ENCODE data around the gene B3GALNT2. TPM values are rescaled to one million over a fixed set of nuclear protein-coding genes. Genes with fewer than 3 reads are reported as not detected.

B3GALNT2 gene
- total RNA-seq, 2 experiments from 2014 or later: 10.7 to 13.1 TPM

- Mint-ChIP-seq H3K4me3 (no peak overlapping the region), H3K36me3 (ENCODE audit: low read depth) (no peaks in the 10 kb centered on the region), H3K9me3 (no peaks in the 10 kb centered on the region), H3K4me1 (ENCODE audit: low read depth) (peaks cover 9% of the 10 kb centered on the region), H3K27me3 (no peaks in the 10 kb centered on the region), H3K27ac (no peak overlapping the region)
- intact Hi-C loops (cut with micrococcal nuclease): no loop called here
- DNase-seq (no peak), ATAC-seq (no peak)
- TF ChIP-seq, protein P1, sequence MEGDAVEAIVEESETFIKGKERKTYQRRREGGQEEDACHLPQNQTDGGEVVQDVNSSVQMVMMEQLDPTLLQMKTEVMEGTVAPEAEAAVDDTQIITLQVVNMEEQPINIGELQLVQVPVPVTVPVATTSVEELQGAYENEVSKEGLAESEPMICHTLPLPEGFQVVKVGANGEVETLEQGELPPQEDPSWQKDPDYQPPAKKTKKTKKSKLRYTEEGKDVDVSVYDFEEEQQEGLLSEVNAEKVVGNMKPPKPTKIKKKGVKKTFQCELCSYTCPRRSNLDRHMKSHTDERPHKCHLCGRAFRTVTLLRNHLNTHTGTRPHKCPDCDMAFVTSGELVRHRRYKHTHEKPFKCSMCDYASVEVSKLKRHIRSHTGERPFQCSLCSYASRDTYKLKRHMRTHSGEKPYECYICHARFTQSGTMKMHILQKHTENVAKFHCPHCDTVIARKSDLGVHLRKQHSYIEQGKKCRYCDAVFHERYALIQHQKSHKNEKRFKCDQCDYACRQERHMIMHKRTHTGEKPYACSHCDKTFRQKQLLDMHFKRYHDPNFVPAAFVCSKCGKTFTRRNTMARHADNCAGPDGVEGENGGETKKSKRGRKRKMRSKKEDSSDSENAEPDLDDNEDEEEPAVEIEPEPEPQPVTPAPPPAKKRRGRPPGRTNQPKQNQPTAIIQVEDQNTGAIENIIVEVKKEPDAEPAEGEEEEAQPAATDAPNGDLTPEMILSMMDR (IDR thresholded peaks at IDR 0.05): no peak
- ChIA-PET CTCF (interaction anchor here (1.0 kb wide), 1 partner anchor 9 kb away, joined by 9 read pairs; no protein-coding TSS in a partner anchor), POLR2A (no interaction called here)
Observed at GRCh38 chr1:235408503-235408960, 95.7 kb downstream of the B3GALNT2 start.

DNA sequence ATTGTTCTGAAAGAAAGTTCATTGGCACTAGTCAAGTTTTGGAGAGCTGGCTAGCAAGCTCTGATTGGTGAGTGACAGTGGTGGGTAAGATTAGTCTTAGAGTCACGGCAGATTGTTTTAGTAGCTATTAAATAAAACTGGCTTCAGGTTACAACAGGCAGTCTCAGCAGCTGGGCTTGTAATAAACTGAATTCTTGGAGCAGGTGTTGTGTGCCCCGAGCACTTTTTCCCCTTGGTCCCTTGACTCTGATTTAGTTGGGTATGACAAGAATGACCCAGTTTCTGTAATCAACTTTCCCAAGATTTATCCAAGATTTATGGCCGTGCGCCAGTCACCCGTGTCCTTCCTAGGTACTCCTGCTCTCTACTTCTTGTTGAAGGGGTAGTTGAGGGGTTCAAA lies 96.8 kb downstream of the B3GALNT2 start:
- TF ChIP-seq, protein P1 (IDR thresholded peaks at IDR 0.05): no peak
- CTCF ChIA-PET: interaction anchor here (0.6 to 2.1 kb wide), 3 partner anchors 8 to 152 kb away, joined by 3 to 8 read pairs (median 4); no protein-coding TSS in a partner anchor
- no peaks in the 10 kb centered on the region for H3K36me3 Mint-ChIP-seq (ENCODE audit: low read depth)
- no peak overlapping the region for H3K27ac Mint-ChIP-seq
- H3K4me3 Mint-ChIP-seq: no peak overlapping the region
- H3K4me1 Mint-ChIP-seq (ENCODE audit: low read depth): peaks cover 9% of the 10 kb centered on the region
- intact Hi-C loops (cut with micrococcal nuclease): no loop called here
- POLR2A ChIA-PET: no interaction called here
- no peaks in the 10 kb centered on the region for H3K9me3 Mint-ChIP-seq
- DNase-seq (no peak), ATAC-seq (no peak)
- H3K27me3 Mint-ChIP-seq: no peaks in the 10 kb centered on the region

- POLR2A ChIA-PET: no interaction called here
- H3K27ac Mint-ChIP-seq: no peak overlapping the region
Observed at GRCh38 chr1:235404190-235404589, 100.1 kb downstream of the B3GALNT2 start.

DNA sequence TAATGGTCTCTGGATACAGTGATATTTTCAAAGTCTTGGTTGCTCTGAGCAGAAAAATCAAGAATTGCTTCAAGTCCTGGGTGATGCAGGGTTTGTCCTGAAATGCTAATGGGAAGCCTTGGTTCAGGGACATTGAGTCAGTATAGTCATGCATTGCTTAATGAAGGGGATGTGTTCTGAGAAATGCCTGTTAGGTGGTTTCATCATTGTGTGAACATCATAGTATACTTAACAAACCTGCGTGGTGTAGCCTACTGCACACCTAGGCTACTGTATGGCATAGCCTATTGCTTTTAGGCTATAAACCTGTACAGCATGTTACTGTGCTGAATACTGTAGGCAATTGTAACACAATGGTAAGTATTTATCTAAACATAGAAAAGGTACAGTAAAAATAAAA lies 100.7 kb downstream of the B3GALNT2 start:
- intact Hi-C loops (cut with micrococcal nuclease): no loop called here
- H3K4me3 Mint-ChIP-seq: no peak overlapping the region
- peaks cover 8% of the 10 kb centered on the region for H3K4me1 Mint-ChIP-seq (ENCODE audit: low read depth)
- CTCF ChIA-PET: interaction anchor here (1.0 to 2.9 kb wide), 3 partner anchors 12 to 16 kb away, joined by 3 to 11 read pairs (median 5); no protein-coding TSS in a partner anchor
- ATAC-seq (no peak), DNase-seq (no peak)
- POLR2A ChIA-PET: no interaction called here
- TF ChIP-seq, protein P1 (IDR thresholded peaks at IDR 0.05): no peak
- no peaks in the 10 kb centered on the region for H3K9me3 Mint-ChIP-seq
- no peak overlapping the region for H3K27ac Mint-ChIP-seq
- H3K27me3 Mint-ChIP-seq: no peaks in the 10 kb centered on the region
- H3K36me3 Mint-ChIP-seq (ENCODE audit: low read depth): peaks cover 2% of the 10 kb centered on the region

More at GRCh38 chr1:235404190-235404589, 100.1 kb downstream of the B3GALNT2 start:
- H3K36me3 Mint-ChIP-seq (ENCODE audit: low read depth): peaks cover 2% of the 10 kb centered on the region
- CTCF ChIA-PET: interaction anchor here (0.6 to 2.9 kb wide), 3 partner anchors 11 to 158 kb away, joined by 3 to 11 read pairs (median 5); no protein-coding TSS in a partner anchor
- ATAC-seq (no peak), DNase-seq (no peak)
- no peaks in the 10 kb centered on the region for H3K9me3 Mint-ChIP-seq
- intact Hi-C loops (cut with micrococcal nuclease): no loop called here
- H3K4me3 Mint-ChIP-seq: no peak overlapping the region
- H3K27me3 Mint-ChIP-seq: no peaks in the 10 kb centered on the region
- TF ChIP-seq, protein P1 (IDR thresholded peaks at IDR 0.05): no peak
- peaks cover 8% of the 10 kb centered on the region for H3K4me1 Mint-ChIP-seq (ENCODE audit: low read depth)

- ChIA-PET CTCF (interaction anchor here (1.0 to 1.2 kb wide), 2 partner anchors 14 to 17 kb away, joined by 3 to 5 read pairs; no protein-coding TSS in a partner anchor), POLR2A (interaction anchor here (0.5 kb wide), 1 partner anchor 10 kb away, joined by 3 read pairs; no protein-coding TSS in a partner anchor)
- H3K36me3 Mint-ChIP-seq (ENCODE audit: low read depth): peaks cover 2% of the 10 kb centered on the region
- H3K27me3 Mint-ChIP-seq: no peaks in the 10 kb centered on the region
- no peak overlapping the region for H3K27ac Mint-ChIP-seq
- no peak for DNase-seq
- TF ChIP-seq, protein P1 (IDR thresholded peaks at IDR 0.05): no peak
- no peaks in the 10 kb centered on the region for H3K9me3 Mint-ChIP-seq
- no peak overlapping the region for H3K4me3 Mint-ChIP-seq
- peaks cover 4% of the 10 kb centered on the region for H3K4me1 Mint-ChIP-seq (ENCODE audit: low read depth)
- no peak for ATAC-seq
- intact Hi-C loops (cut with micrococcal nuclease): no loop called here
Observed at GRCh38 chr1:235402457-235403200, 101.6 kb downstream of the B3GALNT2 start.

Measured in activated CD8-positive, alpha-beta T cell treated with anti-CD3 and anti-CD28 coated beads for 36 hours (primary cell).